Stomach (tissue), 9 donors: ENCODE measurements around the gene CES4A. TPM values are rescaled to one million over a fixed set of nuclear protein-coding genes. Genes with fewer than 3 reads are reported as not detected.

Experiments used
- DNase-seq, 2 donors: peaks; one replicate each; pipeline versions ENCODE4 v3.0.0 to v3.0.0-alpha.2; 2013 to 2019
- H3K27ac ChIP-seq, 5 donors: fragments of 200-600 bp in 4 of 5; sonication (generic) in 4 of 5; one replicate each; pipeline ENCODE4 v1.5.1; 2013 to 2019; ENCODE audit warnings: mild to moderate bottlenecking in 1 of 5, moderate library complexity in 1 of 5
- H3K27me3 ChIP-seq, 3 donors: fragments of 200-600 bp; sonication (generic); one replicate each; pipeline ENCODE4 v1.5.1; 2017 to 2019; ENCODE audit warnings: mixed run types in 1 of 3
- H3K36me3 ChIP-seq, 4 donors: fragments of 200-600 bp; sonication (generic); 1 replicate in 3 of 4; 2 replicates in 1 of 4; pipeline ENCODE4 v1.5.1; 2016 to 2019
- H3K4me1 ChIP-seq, 4 donors: fragments of 200-600 bp; sonication (generic); one replicate each; pipeline ENCODE4 v1.5.1; 2016 to 2019
- H3K4me3 ChIP-seq, 4 donors: fragments of 200-600 bp; sonication (generic) in 3 of 4; one replicate each; pipeline ENCODE4 v1.5.1; 2016 to 2019; ENCODE audit warnings: mild to moderate bottlenecking in 1 of 4
- H3K9me3 ChIP-seq, 4 donors: fragments of 200-600 bp; sonication (generic); one replicate each; pipeline ENCODE4 v1.5.1; 2016 to 2019
- CTCF ChIP-seq, 7 experiments: fragments of 450-650 bp in 4 of 7; fragments of 200-600 bp in 3 of 7; sonication (generic) in 3 of 7; IDR thresholded peaks; one replicate each; pipeline ENCODE4 v1.5.1; 2016 to 2019; ENCODE audit warnings: antibody characterized with exemption in 7 of 7, control low read depth in 2 of 7, mild to moderate bottlenecking in 1 of 7
- EP300 ChIP-seq: sonication (generic); formaldehyde crosslinking; IDR thresholded peaks from one replicate; pipeline ENCODE4 v1.6.1; 2017; ENCODE audit warnings: antibody characterized with exemption
- POLR2A ChIP-seq, 4 donors: fragments of 450-650 bp; IDR thresholded peaks; one replicate each; pipeline ENCODE4 v1.6.1; 2016; ENCODE audit warnings: antibody characterized with exemption in 4 of 4, control low read depth in 2 of 4, mild to moderate bottlenecking in 1 of 4, moderate library complexity in 1 of 4
- POLR2AphosphoS5 ChIP-seq, 3 donors: sonication (generic); formaldehyde crosslinking; IDR thresholded peaks; one replicate each; pipeline ENCODE4 v1.6.1; 2016; ENCODE audit warnings: antibody characterized with exemption in 3 of 3
- WGBS, 5 donors: extraction: QIAGEN DNeasy Blood & Tissue Kit in 3 of 5; methylation state at CpG; one replicate each; pipeline versions ENCODE4 v1.1.5 to v1.1.7; 2013 to 2018; 5-methylcytosine and 5-hydroxymethylcytosine counted together
- intact Hi-C: fragments of 100-400 bp; cut with DNase I; formaldehyde crosslinking; loops from one replicate; pipeline ENCODE4 v1.15.1; 2023; ENCODE audit warnings: low total_unique reads
- polyA plus RNA-seq, 3 donors: library from polyadenylated mRNA; stranded (reverse); fragments of 200-250 nt; gene quantifications; one replicate each; pipeline ENCODE4 v1.2.3, GENCODE V29; 2013
- small RNA-seq, 4 donors: library from RNA; depleted of rRNA; stranded (forward); fragments of <200 nt; gene quantifications; one replicate each; pipeline ENCODE3, GENCODE V24; 2016
- total RNA-seq, 5 donors: library from RNA; depleted of rRNA; stranded (reverse); fragments of >200 nt; gene quantifications; one replicate each; pipeline versions ENCODE4 v1.1.0 to v1.2.3, GENCODE V29; 2014 to 2016
- donor health status: healthy with polysubstance abuse.
- donor health status: Bipolar disorder and iron deficiency.
- donor health status: healthy.

Gene CES4A
- total and polyA plus RNA-seq, 8 donors = 3.2 to 22.3 (median 5.5) TPM

DNA sequence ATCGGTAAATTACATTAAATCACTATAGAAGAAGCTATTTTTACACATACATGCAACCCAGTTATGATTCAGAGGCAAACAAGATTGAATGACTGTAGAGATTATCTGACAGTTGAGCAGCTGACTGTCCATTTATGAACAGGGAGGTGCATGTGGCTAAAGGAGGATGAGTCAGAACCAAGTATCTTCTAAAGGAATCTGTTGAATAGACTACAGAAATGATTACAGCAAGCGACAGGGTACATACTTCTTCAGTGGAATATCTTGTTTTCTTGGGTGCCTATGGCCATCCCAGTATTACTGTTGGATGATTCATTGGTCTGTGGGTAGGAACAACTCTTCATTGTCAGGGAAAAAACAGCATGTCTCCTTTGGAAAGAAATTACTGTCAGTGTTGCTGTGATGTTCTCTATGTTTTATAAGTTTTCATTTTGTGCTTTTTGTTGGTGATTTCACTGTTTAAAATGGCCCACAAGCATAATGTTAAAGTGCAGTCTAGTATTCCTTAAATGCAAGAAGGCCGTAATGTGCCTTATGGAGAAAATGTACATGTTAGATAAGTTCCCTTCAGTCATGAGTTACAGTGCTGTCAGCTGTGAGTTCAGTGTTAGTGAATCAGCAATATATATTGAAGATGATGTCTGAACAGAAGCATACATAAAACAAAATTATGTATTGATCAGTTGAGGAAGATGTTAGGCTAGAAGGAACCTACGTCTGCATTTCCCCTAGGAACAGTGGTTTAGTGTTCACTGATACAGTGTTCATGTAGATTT lies 67.5 kb downstream of the CES4A start:
- Histone ChIP-seq H3K36me3 (peaks cover 0 to 5% (median 0%) of the 10 kb centered on the region in 4 donors), H3K27ac (peak overlapping the region in 1 of 5 donors; percentile 49), H3K9me3 (no peaks in the 10 kb centered on the region), H3K4me1 (peaks cover 0 to 28% (median 7%) of the 10 kb centered on the region in 4 donors), H3K27me3 (no peaks in the 10 kb centered on the region), H3K4me3 (no peak overlapping the region)
- DNase-seq = no peak
- TF ChIP-seq CTCF (IDR thresholded peaks at IDR 0.05) = no peak
- no peak for TF ChIP-seq POLR2AphosphoS5 (IDR thresholded peaks at IDR 0.05)
- TF ChIP-seq EP300 = no peak
- TF ChIP-seq POLR2A (IDR thresholded peaks at IDR 0.05) = no peak
- 69 to 76% (median 75%) methylated on average over 4 of the region's 4 CpGs for WGBS, 5 donors
- intact Hi-C loops = no loop called here

Small RNA genes lying within 50 kb of the gene (small RNA-seq; reads per million reads assigned to genes)
- 0 reads per million in 4 donors for gene RN7SL543P

Other genes with a start within 250 kb of the CES4A start
- gene DYNC1LI2, start 237.0 kb upstream of the CES4A start, total RNA-seq = 100 to 1,000 TPM in 4 of 5 donors, 10 to 100 TPM in 1; 53.1 to 264 (median 211) TPM
- 10 to 100 TPM; 34.5 to 67.4 (median 51.6) TPM for gene DYNC1LI2, start 237.0 kb upstream of the CES4A start, polyA plus RNA-seq
- not detected for gene TERB1, start 187.0 kb upstream of the CES4A start, total RNA-seq
- not detected for gene TERB1, start 187.0 kb upstream of the CES4A start, polyA plus RNA-seq
- 10 to 100 TPM in 4 of 5 donors, 1 to 10 TPM in 1; 4.5 to 72.1 (median 16.9) TPM for gene NAE1, start 157.6 kb upstream of the CES4A start, total RNA-seq
- 10 to 100 TPM; 25.6 to 40.8 (median 32.0) TPM for gene NAE1, start 157.6 kb upstream of the CES4A start, polyA plus RNA-seq
- gene CA7, start 144.2 kb upstream of the CES4A start, total RNA-seq = 10 to 100 TPM in 1 of 5 donors, under 1 TPM in 1, not detected in 3; 0.55 to 27.8 TPM
- under 1 TPM in 1 of 3 donors, not detected in 2; 0.10 TPM for gene CA7, start 144.2 kb upstream of the CES4A start, polyA plus RNA-seq
- 10 to 100 TPM in 1 of 5 donors, 1 to 10 TPM in 4; 4.9 to 96.9 (median 7.5) TPM for gene PDP2, start 108.1 kb upstream of the CES4A start, total RNA-seq
- 1 to 10 TPM; 1.6 to 2.1 (median 1.9) TPM for gene PDP2, start 108.1 kb upstream of the CES4A start, polyA plus RNA-seq
- gene CDH16, start 69.7 kb upstream of the CES4A start, total RNA-seq = 1 to 10 TPM in 1 of 5 donors, under 1 TPM in 1, not detected in 3; 0.14 to 1.1 TPM
- 1 to 10 TPM in 1 of 3 donors, not detected in 2; 2.3 TPM for gene CDH16, start 69.7 kb upstream of the CES4A start, polyA plus RNA-seq
- 10 to 100 TPM in 2 of 5 donors, 1 to 10 TPM in 3; 1.0 to 39.7 (median 3.6) TPM for gene RRAD, start 63.1 kb upstream of the CES4A start, total RNA-seq
- 10 to 100 TPM in 1 of 3 donors, 1 to 10 TPM in 2; 2.9 to 37.8 (median 3.4) TPM for gene RRAD, start 63.1 kb upstream of the CES4A start, polyA plus RNA-seq
- 10 to 100 TPM in 4 of 5 donors, 1 to 10 TPM in 1; 4.3 to 95.1 (median 43.2) TPM for gene CIAO2B, start 54.2 kb upstream of the CES4A start, total RNA-seq
- gene CIAO2B, start 54.2 kb upstream of the CES4A start, polyA plus RNA-seq = 100 to 1,000 TPM; 166 to 176 (median 171) TPM
- 100 to 1,000 TPM in 1 of 5 donors, 10 to 100 TPM in 4; 16.9 to 893 (median 47.4) TPM for gene CES2, start 53.1 kb upstream of the CES4A start, total RNA-seq
- 10 to 100 TPM; 24.9 to 32.7 (median 26.1) TPM for gene CES2, start 53.1 kb upstream of the CES4A start, polyA plus RNA-seq
- 100 to 1,000 TPM in 1 of 5 donors, 10 to 100 TPM in 1, 1 to 10 TPM in 1, under 1 TPM in 1, not detected in 1; 0.37 to 145 (median 8.3) TPM for gene CES3, start 27.3 kb upstream of the CES4A start, total RNA-seq
- 1 to 10 TPM in 1 of 3 donors, under 1 TPM in 1, not detected in 1; 0.56 to 2.8 TPM for gene CES3, start 27.3 kb upstream of the CES4A start, polyA plus RNA-seq
- gene CBFB, start 40.6 kb downstream of the CES4A start, total RNA-seq = 10 to 100 TPM in 4 of 5 donors, 1 to 10 TPM in 1; 4.1 to 68.1 (median 46.2) TPM
- 10 to 100 TPM; 13.1 to 17.7 (median 14.9) TPM for gene CBFB, start 40.6 kb downstream of the CES4A start, polyA plus RNA-seq
- gene PHAF1, start 121.4 kb downstream of the CES4A start, total RNA-seq = 10 to 100 TPM in 3 of 5 donors, 1 to 10 TPM in 2; 4.6 to 39.6 (median 13.4) TPM
- 1 to 10 TPM; 5.1 to 7.6 (median 7.5) TPM for gene PHAF1, start 121.4 kb downstream of the CES4A start, polyA plus RNA-seq
- gene B3GNT9, start 162.4 kb downstream of the CES4A start, total RNA-seq = 10 to 100 TPM in 1 of 5 donors, 1 to 10 TPM in 3, under 1 TPM in 1; 0.58 to 11.2 (median 4.3) TPM
- gene B3GNT9, start 162.4 kb downstream of the CES4A start, polyA plus RNA-seq = 1 to 10 TPM; 3.5 to 7.9 (median 4.0) TPM
- 100 to 1,000 TPM in 1 of 5 donors, 10 to 100 TPM in 4; 10.6 to 112 (median 38.4) TPM for gene TRADD, start 171.3 kb downstream of the CES4A start, total RNA-seq
- gene TRADD, start 171.3 kb downstream of the CES4A start, polyA plus RNA-seq = 10 to 100 TPM; 18.9 to 39.4 (median 34.8) TPM
- 100 to 1,000 TPM in 1 of 5 donors, 10 to 100 TPM in 3, 1 to 10 TPM in 1; 5.5 to 412 (median 51.3) TPM for gene FBXL8, start 171.4 kb downstream of the CES4A start, total RNA-seq
- gene FBXL8, start 171.4 kb downstream of the CES4A start, polyA plus RNA-seq = 10 to 100 TPM in 2 of 3 donors, 1 to 10 TPM in 1; 8.3 to 18.3 (median 10.7) TPM
- 100 to 1,000 TPM in 1 of 5 donors, 10 to 100 TPM in 3, 1 to 10 TPM in 1; 9.5 to 630 (median 36.5) TPM for gene HSF4, start 176.2 kb downstream of the CES4A start, total RNA-seq
- gene HSF4, start 176.2 kb downstream of the CES4A start, polyA plus RNA-seq = 10 to 100 TPM; 23.8 to 65.4 (median 27.9) TPM
- gene NOL3, start 181.9 kb downstream of the CES4A start, total RNA-seq = 100 to 1,000 TPM in 1 of 5 donors, 10 to 100 TPM in 4; 11.4 to 492 (median 39.4) TPM
- 10 to 100 TPM; 17.2 to 59.7 (median 21.5) TPM for gene NOL3, start 181.9 kb downstream of the CES4A start, polyA plus RNA-seq
- gene MATCAP1, start 195.4 kb downstream of the CES4A start, total RNA-seq = 100 to 1,000 TPM in 1 of 5 donors, 10 to 100 TPM in 4; 13.2 to 156 (median 24.0) TPM
- gene MATCAP1, start 195.4 kb downstream of the CES4A start, polyA plus RNA-seq = 10 to 100 TPM in 1 of 3 donors, 1 to 10 TPM in 2; 8.5 to 25.7 (median 9.5) TPM
- gene EXOC3L1, start 201.5 kb downstream of the CES4A start, total RNA-seq = 10 to 100 TPM in 3 of 5 donors, 1 to 10 TPM in 1, not detected in 1; 1.3 to 25.5 (median 14.5) TPM
- gene EXOC3L1, start 201.5 kb downstream of the CES4A start, polyA plus RNA-seq = 1 to 10 TPM; 3.9 to 6.8 (median 4.0) TPM
- 100 to 1,000 TPM in 2 of 5 donors, 10 to 100 TPM in 3; 36.8 to 304 (median 89.7) TPM for gene E2F4, start 203.6 kb downstream of the CES4A start, total RNA-seq
- gene E2F4, start 203.6 kb downstream of the CES4A start, polyA plus RNA-seq = 10 to 100 TPM; 32.8 to 44.3 (median 38.7) TPM
- gene ELMO3, start 210.5 kb downstream of the CES4A start, total RNA-seq = 100 to 1,000 TPM in 2 of 5 donors, 10 to 100 TPM in 3; 11.6 to 133 (median 57.2) TPM
- 10 to 100 TPM; 20.4 to 44.6 (median 37.1) TPM for gene ELMO3, start 210.5 kb downstream of the CES4A start, polyA plus RNA-seq
- gene TMEM208, start 238.5 kb downstream of the CES4A start, total RNA-seq = 100 to 1,000 TPM in 1 of 5 donors, 10 to 100 TPM in 3, 1 to 10 TPM in 1; 8.7 to 126 (median 46.4) TPM
- gene TMEM208, start 238.5 kb downstream of the CES4A start, polyA plus RNA-seq = 100 to 1,000 TPM in 1 of 3 donors, 10 to 100 TPM in 2; 39.6 to 141 (median 89.2) TPM